ENCODE measurements around the gene MXRA8. TPM values are rescaled to one million over a fixed set of nuclear protein-coding genes. Genes with fewer than 3 reads are reported as not detected.

The MXRA8 gene
- total and polyA plus RNA-seq, 2 donors (not counting 3 experiments of a cell fraction or from before 2014, with no cell fraction given), result 0.82 to 1.9 TPM

- H3K9ac ChIP-seq (replicated peaks; ENCODE audit: extremely low read depth, insufficient read depth, low read length), result no peak overlapping the region
- no peak overlapping the region for H3K4me3 ChIP-seq (replicated peaks in 1 of 3; ENCODE audit: insufficient read depth in 1 of 3, low read depth in 1 of 3, low read length in 3 of 3)
- H3K27ac ChIP-seq (ENCODE audit: insufficient read depth, low read depth, low read length), result no peak overlapping the region
- ChIA-PET POLR2A (no interaction called here), CTCF (interaction anchor here (1.0 to 2.0 kb wide), 5 partner anchors 11 to 224 kb away, joined by 3 to 6 read pairs (median 4); no protein-coding TSS in a partner anchor)
- H3K4me2 ChIP-seq (ENCODE audit: insufficient read depth, low read length), result peak overlapping the region; percentile 78
- intact Hi-C loops (cut with micrococcal nuclease), result no loop called here
- peaks cover 33% of the 10 kb centered on the region for H3K79me2 ChIP-seq (ENCODE audit: control insufficient read depth, insufficient read depth, low read length)
- dilution Hi-C loops (cut with MboI; ENCODE audit: extremely low pct_ligation_motif_present, low sequenced_read_pairs), result no loop called here
- no peak for DNase-seq (ENCODE audit: low read depth, low spot score)
- no peak overlapping the region for H2AFZ ChIP-seq (ENCODE audit: low read depth, low read length)
- peaks cover 10% of the 10 kb centered on the region for H3K4me1 ChIP-seq (ENCODE audit: control insufficient read depth, extremely low read depth, insufficient read depth, low read length)
- H4K20me1 ChIP-seq (replicated peaks; ENCODE audit: control insufficient read depth, extremely low read depth, insufficient read depth, low read length), result no peaks in the 10 kb centered on the region
- H3K9me1 ChIP-seq (replicated peaks; ENCODE audit: control insufficient read depth, extremely low read depth, insufficient read depth, low read length), result no peaks in the 10 kb centered on the region
- H3K27me3 ChIP-seq (ENCODE audit: control insufficient read depth in 2 of 2, insufficient read depth in 2 of 2, low read length in 2 of 2), result no peaks in the 10 kb centered on the region
- TF ChIP-seq CTCF (IDR thresholded peaks at IDR 0.05; ENCODE audit: extremely low read depth in 1 of 2, insufficient read depth in 1 of 2, low read depth in 1 of 2, low read length in 2 of 2) (no peak), EZH2 (IDR thresholded peaks at IDR 0.05; ENCODE audit: borderline replicate concordance, low read depth, low read length, severe bottlenecking) (no peak), MYC (IDR thresholded peaks at IDR 0.05; ENCODE audit: low read depth, low read length) (no peak), POLR2A (IDR thresholded peaks at IDR 0.05; ENCODE audit: low read depth, low read length) (no peak), GATA2 (IDR thresholded peaks at IDR 0.05; ENCODE audit: insufficient read depth, insufficient read length, low read depth, low read length) (no peak), JUN (IDR thresholded peaks at IDR 0.05; ENCODE audit: borderline replicate concordance, insufficient read depth, insufficient read length, low read depth) (no peak), POLR2AphosphoS5 (IDR thresholded peaks at IDR 0.05; ENCODE audit: insufficient read depth, low read depth, low read length) (no peak), MAX (IDR thresholded peaks at IDR 0.05; ENCODE audit: insufficient read depth, insufficient read length) (no peak), FOS (IDR thresholded peaks at IDR 0.05; ENCODE audit: borderline replicate concordance, insufficient read depth, low read length) (no peak)
- H3K9me3 ChIP-seq (replicated peaks; ENCODE audit: control insufficient read depth, insufficient read depth, low read length), result no peaks in the 10 kb centered on the region
- FAIRE-seq, result no peak
- BruUV-seq (replicated peaks), result no TSS peak
- H3K36me3 ChIP-seq (ENCODE audit: control insufficient read depth in 2 of 2, extremely low read depth in 1 of 2, insufficient read depth in 2 of 2, low read length in 2 of 2), result no peaks in the 10 kb centered on the region
Measured at GRCh38 chr1:1347026-1347595, 11.2 kb downstream of the MXRA8 start.

Measured in endothelial cell of umbilical vein (primary cell).